ENCODE data around the gene DLG4. TPM values are rescaled to one million over a fixed set of nuclear protein-coding genes. Genes with fewer than 3 reads are reported as not detected.

The DLG4 gene
- total and polyA plus RNA-seq, 2 donors (not counting 1 experiment from before 2014, with no cell fraction given), result 2.0 to 12.5 TPM

GRCh38 chr17:7156342-7156940 is 63.2 kb downstream of the DLG4 start:
- Histone ChIP-seq H3K4me2 (replicated peaks; ENCODE audit: low read depth, low read length, poor library complexity, severe bottlenecking) (no peak overlapping the region), H2AFZ (ENCODE audit: insufficient read depth, low read depth, low read length, poor library complexity, severe bottlenecking) (no peak overlapping the region), H3K9ac (ENCODE audit: low read length) (no peak overlapping the region), H3K4me1 (ENCODE audit: control insufficient read depth in 2 of 2, insufficient read depth in 2 of 2, low read length in 2 of 2) (no peaks in the 10 kb centered on the region), H3K36me3 (replicated peaks in 1 of 2; ENCODE audit: control extremely low read depth in 1 of 2, control insufficient read depth in 1 of 2, extremely low read depth in 1 of 2, insufficient read depth in 2 of 2, low read length in 1 of 2) (no peaks in the 10 kb centered on the region), H4K20me1 (ENCODE audit: control insufficient read depth, insufficient read depth, low read length, poor library complexity, severe bottlenecking) (no peaks in the 10 kb centered on the region), H3K9me3 (ENCODE audit: control extremely low read depth in 1 of 3, control insufficient read depth in 2 of 3, insufficient read depth in 1 of 3, low read length in 2 of 3) (no peaks in the 10 kb centered on the region), H3K4me3 (ENCODE audit: control extremely low read depth in 1 of 5, extremely low read depth in 1 of 5, insufficient read depth in 1 of 5, low read depth in 2 of 5, low read length in 4 of 5) (no peak overlapping the region), H3K27ac (ENCODE audit: low read length in 2 of 2) (no peak overlapping the region), H3K79me2 (ENCODE audit: control insufficient read depth, insufficient read depth, low read length) (no peaks in the 10 kb centered on the region), H3K27me3 (replicated peaks in 1 of 4; ENCODE audit: control extremely low read depth in 1 of 4, control insufficient read depth in 3 of 4, insufficient read depth in 4 of 4, low read length in 3 of 4) (peaks cover 0 to 2% (median 1%) of the 10 kb centered on the region in 4 experiments)
- 94% methylated on average over 6 of the region's 10 CpGs for WGBS (ENCODE audit: insufficient coverage)
- POLR2A ChIA-PET, result no interaction called here
- no peaks in the 10 kb centered on the region for H3K9me3 Mint-ChIP-seq (ENCODE audit: insufficient read depth)
- no peak overlapping the region for H3K4me3 Mint-ChIP-seq
- peaks cover 42% of the 10 kb centered on the region for H3K27me3 Mint-ChIP-seq
- ATAC-seq (ENCODE audit: low read depth) (no peak), DNase-seq (no peak)
- H3K4me1 Mint-ChIP-seq, result no peaks in the 10 kb centered on the region
- CTCF ChIA-PET, result interaction anchor here (0.7 to 0.8 kb wide), 2 partner anchors 9 to 69 kb away, joined by 3 to 4 read pairs; no protein-coding TSS in a partner anchor
- no peak overlapping the region for H3K27ac Mint-ChIP-seq
- TF ChIP-seq CTCF (IDR thresholded peaks at IDR 0.05), result no peak
- TF ChIP-seq EZH2 (IDR thresholded peaks at IDR 0.05; ENCODE audit: borderline replicate concordance, insufficient read depth, low read depth, low read length, poor library complexity, severe bottlenecking), result no peak
- intact Hi-C loops (cut with micrococcal nuclease), result no loop called here

DNA sequence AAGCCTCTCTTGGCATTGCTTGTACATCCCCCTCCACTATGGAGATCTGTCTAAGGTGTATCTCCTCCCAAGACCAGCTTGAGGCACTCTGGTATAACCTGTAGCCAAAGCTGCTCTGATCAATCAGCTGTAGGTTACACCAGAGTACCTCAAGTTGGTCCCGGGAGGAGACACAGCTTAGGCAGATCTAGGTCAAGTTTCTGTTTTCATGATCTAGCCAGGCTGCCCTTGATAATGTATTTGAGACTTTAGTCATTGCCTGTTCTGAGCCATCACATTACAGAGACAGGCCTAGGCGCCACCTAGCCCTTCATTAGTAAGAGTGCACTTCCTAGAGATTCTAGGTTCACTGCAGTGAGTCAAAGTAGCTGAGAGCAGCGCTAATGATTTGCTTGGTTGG is 71.9 kb downstream of the DLG4 start:
- Histone ChIP-seq H3K27me3 (replicated peaks in 1 of 4; ENCODE audit: control extremely low read depth in 1 of 4, control insufficient read depth in 3 of 4, insufficient read depth in 4 of 4, low read length in 3 of 4) (no peaks in the 10 kb centered on the region), H4K20me1 (ENCODE audit: control insufficient read depth, insufficient read depth, low read length, poor library complexity, severe bottlenecking) (no peaks in the 10 kb centered on the region), H3K9me3 (ENCODE audit: control extremely low read depth in 1 of 3, control insufficient read depth in 2 of 3, insufficient read depth in 1 of 3, low read length in 2 of 3) (no peaks in the 10 kb centered on the region), H3K9ac (ENCODE audit: low read length) (no peak overlapping the region), H3K79me2 (ENCODE audit: control insufficient read depth, insufficient read depth, low read length) (no peaks in the 10 kb centered on the region), H3K4me1 (ENCODE audit: control insufficient read depth in 2 of 2, insufficient read depth in 2 of 2, low read length in 2 of 2) (no peaks in the 10 kb centered on the region), H3K36me3 (replicated peaks in 1 of 2; ENCODE audit: control extremely low read depth in 1 of 2, control insufficient read depth in 1 of 2, extremely low read depth in 1 of 2, insufficient read depth in 2 of 2, low read length in 1 of 2) (no peaks in the 10 kb centered on the region), H3K27ac (ENCODE audit: low read length in 2 of 2) (no peak overlapping the region), H3K4me2 (replicated peaks; ENCODE audit: low read depth, low read length, poor library complexity, severe bottlenecking) (no peak overlapping the region), H2AFZ (ENCODE audit: insufficient read depth, low read depth, low read length, poor library complexity, severe bottlenecking) (no peak overlapping the region), H3K4me3 (ENCODE audit: control extremely low read depth in 1 of 5, extremely low read depth in 1 of 5, insufficient read depth in 1 of 5, low read depth in 2 of 5, low read length in 4 of 5) (no peak overlapping the region)
- ATAC-seq (ENCODE audit: low read depth) (no peak), DNase-seq (no peak)
- Mint-ChIP-seq H3K27ac (no peak overlapping the region), H3K4me1 (no peaks in the 10 kb centered on the region), H3K9me3 (ENCODE audit: insufficient read depth) (no peaks in the 10 kb centered on the region), H3K27me3 (peaks cover 14% of the 10 kb centered on the region), H3K4me3 (no peak overlapping the region)
- ChIA-PET POLR2A (no interaction called here), CTCF (interaction anchor here (0.5 to 1.2 kb wide), 4 partner anchors 8 to 143 kb away, joined by 3 to 4 read pairs (median 3); no protein-coding TSS in a partner anchor)
- intact Hi-C loops (cut with micrococcal nuclease), result no loop called here
- no peak for TF ChIP-seq CTCF (IDR thresholded peaks at IDR 0.05)
- 76% methylated on average over 2 of the region's 3 CpGs for WGBS (ENCODE audit: insufficient coverage)

Measured in B cell (primary cell).